Activated T-helper 17 cell treated with anti-CD3 and anti-CD28 coated beads, Interleukin-2, amount 50 U/mL, for 72 hours (primary cell): ENCODE data around the gene FXYD1. TPM values are rescaled to one million over a fixed set of nuclear protein-coding genes. Genes with fewer than 3 reads are reported as not detected.
A peak's percentile ranks its signal among the peaks of the same experiment; 100 is the strongest.

Experiments used
- ATAC-seq: fragments of 150-1000 bp; cut with Tn5 transposase; replicated peaks from 2 replicates; pipeline ENCODE4 v1.10.0; 2021; ENCODE audit warnings: mild to moderate bottlenecking, moderate library complexity
- H3K27ac Mint-ChIP-seq: one replicate; pipeline ENCODE4 v1.8.0; 2022; ENCODE audit warnings: mixed read lengths
- H3K27me3 Mint-ChIP-seq: one replicate; pipeline ENCODE4 v1.8.0; 2022; ENCODE audit warnings: mixed read lengths
- H3K36me3 Mint-ChIP-seq: one replicate; pipeline ENCODE4 v1.8.0; 2022; ENCODE audit warnings: low read depth, mild to moderate bottlenecking, mixed read lengths
- H3K4me1 Mint-ChIP-seq: one replicate; pipeline ENCODE4 v1.8.0; 2022; ENCODE audit warnings: mixed read lengths
- H3K4me3 Mint-ChIP-seq: one replicate; pipeline ENCODE4 v1.8.0; 2022; ENCODE audit warnings: mild to moderate bottlenecking, mixed read lengths
- H3K9me3 Mint-ChIP-seq: one replicate; pipeline ENCODE4 v1.8.0; 2022; ENCODE audit warnings: mixed read lengths
- total RNA-seq, 2 donors: library from RNA; stranded (reverse); gene quantifications; one replicate each; pipeline ENCODE4 v1.2.3, GENCODE V29; 2022

FXYD1 gene
- total RNA-seq, 2 donors from 2014 or later = 0.54 to 0.93 TPM

DNA sequence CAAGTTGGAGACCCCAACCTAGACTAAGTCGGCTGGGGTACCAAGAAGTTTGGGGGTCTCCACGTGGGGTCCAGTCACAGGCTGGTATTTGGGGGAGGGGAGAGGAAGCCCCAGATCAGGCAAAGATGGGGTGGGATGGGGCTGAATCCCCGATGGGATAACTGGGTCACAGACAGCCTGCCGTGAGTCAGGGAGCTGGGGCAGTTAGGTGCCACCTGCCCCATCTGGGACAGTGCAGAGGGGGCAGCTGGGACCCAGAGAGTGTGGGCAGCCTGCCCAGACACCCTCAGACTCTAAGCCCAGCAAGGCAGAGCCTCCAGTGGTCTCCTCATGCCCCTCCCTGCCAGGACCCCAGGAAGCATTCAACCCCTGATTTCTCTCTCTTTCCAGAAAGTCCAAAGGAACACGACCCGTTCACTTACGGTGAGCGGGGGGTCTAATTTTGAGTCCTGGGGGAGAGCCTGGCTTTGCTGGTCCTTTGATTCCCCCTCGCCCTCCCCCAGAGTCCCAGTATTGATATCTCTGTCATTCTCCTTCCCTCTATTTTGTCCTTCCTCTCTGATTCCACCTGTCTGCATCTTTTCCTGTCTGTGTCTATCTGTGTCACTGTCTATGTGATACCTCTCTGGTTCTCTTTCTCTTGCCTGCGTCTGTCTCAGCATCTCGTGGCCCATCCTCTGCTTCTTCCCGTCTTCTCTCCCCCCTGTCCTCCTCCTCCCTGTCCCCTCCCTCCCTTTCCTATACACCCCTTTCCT, 1.8 kb downstream of the FXYD1 start:
- no peaks in the 10 kb centered on the region for H3K9me3 Mint-ChIP-seq
- H3K4me3 Mint-ChIP-seq = peak overlapping the region; percentile 90
- H3K27me3 Mint-ChIP-seq = no peaks in the 10 kb centered on the region
- H3K36me3 Mint-ChIP-seq = no peaks in the 10 kb centered on the region
- peaks cover 22% of the 10 kb centered on the region for H3K4me1 Mint-ChIP-seq
- H3K27ac Mint-ChIP-seq = peak overlapping the region; percentile 51
- ATAC-seq = no peak

DNA sequence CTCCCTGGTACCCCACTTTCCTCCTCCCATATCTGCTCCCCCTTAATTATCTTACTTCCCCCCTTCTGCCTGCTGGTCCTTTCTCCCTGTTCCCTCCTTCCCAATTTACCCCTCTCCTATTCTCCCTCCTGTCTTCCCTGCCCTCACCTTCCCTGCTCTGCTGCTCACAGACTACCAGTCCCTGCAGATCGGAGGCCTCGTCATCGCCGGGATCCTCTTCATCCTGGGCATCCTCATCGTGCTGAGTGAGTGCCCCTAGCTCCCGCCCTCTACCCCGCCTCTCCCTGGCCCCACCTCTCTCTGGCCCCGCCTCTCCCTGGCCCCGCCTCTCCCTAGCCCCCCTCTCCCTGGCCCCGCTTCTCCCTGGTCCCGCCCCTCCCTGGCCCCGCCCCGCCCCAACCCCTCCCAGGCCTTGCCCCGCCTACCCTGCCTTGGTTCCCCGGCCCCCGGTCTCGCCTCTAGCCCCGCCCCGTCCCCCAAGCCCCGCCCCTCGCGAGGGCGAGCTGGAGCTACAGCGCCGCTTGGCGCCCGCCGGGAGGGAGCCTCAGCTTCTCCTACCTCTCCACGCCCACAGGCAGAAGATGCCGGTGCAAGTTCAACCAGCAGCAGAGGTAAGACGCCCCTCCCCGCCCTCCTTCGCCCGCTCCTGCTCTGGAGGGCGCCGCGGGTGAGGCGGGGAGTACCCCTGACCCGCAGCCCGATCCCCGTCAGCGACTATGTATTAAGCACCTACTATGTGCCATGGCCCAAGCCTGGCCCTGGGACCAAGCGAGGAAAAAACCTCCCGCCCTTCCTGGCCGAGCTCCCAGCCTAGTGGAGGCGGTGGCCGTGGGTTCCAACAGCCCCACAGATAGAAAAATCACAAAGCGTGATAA, 2.6 kb downstream of the FXYD1 start:
- H3K27ac Mint-ChIP-seq = peak overlapping the region; percentile 51

DNA sequence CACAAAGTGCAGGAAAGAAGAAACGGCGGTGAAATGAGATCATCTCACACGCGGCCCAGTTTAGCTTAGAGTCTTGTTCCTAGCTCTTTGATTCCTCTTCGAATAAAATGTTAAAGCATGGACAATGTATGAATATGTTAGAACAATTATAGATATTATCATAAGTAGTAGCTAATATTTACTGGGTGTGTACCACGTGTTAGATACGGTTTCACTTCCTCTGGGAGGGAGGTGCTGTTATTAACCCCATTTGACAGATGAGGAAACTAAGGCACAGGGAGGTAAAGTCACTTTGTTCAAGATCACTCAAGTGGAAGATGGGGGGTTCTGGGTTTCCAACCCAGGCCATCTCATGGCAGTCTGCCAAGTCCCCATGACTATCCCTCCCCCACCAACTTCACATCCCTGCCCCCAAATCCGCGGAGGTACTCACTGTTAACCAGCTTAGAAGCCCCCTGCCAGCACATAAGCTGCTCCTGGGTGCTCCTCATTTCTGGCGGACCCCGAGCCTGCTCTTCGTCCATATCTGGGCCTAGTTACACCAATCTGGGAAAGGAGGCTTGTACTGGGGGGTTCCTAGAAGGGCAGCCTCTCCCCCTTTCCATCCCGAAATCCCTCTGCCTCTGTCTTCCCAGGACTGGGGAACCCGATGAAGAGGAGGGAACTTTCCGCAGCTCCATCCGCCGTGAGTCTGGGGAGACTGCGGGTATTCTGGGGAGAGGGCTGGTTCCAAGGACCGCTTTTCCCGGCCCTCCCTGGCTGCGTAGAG, 3.4 kb downstream of the FXYD1 start:
- ATAC-seq = no peak
- no peaks in the 10 kb centered on the region for H3K27me3 Mint-ChIP-seq
- H3K27ac Mint-ChIP-seq = peak overlapping the region; percentile 51
- H3K36me3 Mint-ChIP-seq = no peaks in the 10 kb centered on the region
- H3K4me1 Mint-ChIP-seq = peaks cover 22% of the 10 kb centered on the region
- peak overlapping the region; percentile 90 for H3K4me3 Mint-ChIP-seq
- no peaks in the 10 kb centered on the region for H3K9me3 Mint-ChIP-seq

More for the DNA sequence above, 2.6 kb downstream of the FXYD1 start:
- no peaks in the 10 kb centered on the region for H3K9me3 Mint-ChIP-seq
- no peaks in the 10 kb centered on the region for H3K27me3 Mint-ChIP-seq
- peaks cover 22% of the 10 kb centered on the region for H3K4me1 Mint-ChIP-seq
- peak overlapping the region; percentile 90 for H3K4me3 Mint-ChIP-seq
- ATAC-seq = peak; percentile 90
- H3K36me3 Mint-ChIP-seq = no peaks in the 10 kb centered on the region

DNA sequence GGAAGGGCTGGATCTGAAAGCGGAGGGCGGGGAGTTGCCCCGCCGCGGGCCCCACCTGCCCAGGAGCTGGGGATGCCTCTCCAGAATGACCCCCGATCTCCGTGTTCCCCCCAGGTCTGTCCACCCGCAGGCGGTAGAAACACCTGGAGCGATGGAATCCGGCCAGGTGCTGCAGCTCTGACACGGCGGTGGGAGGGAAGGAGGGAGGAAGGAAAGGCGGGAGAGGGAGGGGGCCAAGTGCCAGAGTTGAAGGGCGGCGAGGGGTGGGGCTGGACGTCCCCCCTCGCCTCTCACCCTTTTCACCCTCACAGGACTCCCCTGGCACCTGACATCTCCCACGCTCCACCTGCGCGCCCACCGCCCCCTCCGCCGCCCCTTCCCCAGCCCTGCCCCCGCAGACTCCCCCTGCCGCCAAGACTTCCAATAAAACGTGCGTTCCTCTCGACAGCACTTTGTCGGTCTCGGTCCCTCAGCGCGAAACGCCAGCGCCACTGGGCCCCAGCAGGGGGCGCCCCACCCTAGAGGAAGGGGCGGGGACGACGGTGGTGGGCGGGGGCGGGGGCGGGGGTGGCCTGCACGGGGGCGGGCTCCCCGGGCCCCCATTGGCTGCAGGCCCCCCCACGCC, 4.1 kb downstream of the FXYD1 start:
- H3K36me3 Mint-ChIP-seq = no peaks in the 10 kb centered on the region
- no peaks in the 10 kb centered on the region for H3K27me3 Mint-ChIP-seq
- H3K4me3 Mint-ChIP-seq = peak overlapping the region; percentile 90
- no peak for ATAC-seq
- no peak overlapping the region for H3K27ac Mint-ChIP-seq
- peaks cover 22% of the 10 kb centered on the region for H3K4me1 Mint-ChIP-seq
- H3K9me3 Mint-ChIP-seq = no peaks in the 10 kb centered on the region

DNA sequence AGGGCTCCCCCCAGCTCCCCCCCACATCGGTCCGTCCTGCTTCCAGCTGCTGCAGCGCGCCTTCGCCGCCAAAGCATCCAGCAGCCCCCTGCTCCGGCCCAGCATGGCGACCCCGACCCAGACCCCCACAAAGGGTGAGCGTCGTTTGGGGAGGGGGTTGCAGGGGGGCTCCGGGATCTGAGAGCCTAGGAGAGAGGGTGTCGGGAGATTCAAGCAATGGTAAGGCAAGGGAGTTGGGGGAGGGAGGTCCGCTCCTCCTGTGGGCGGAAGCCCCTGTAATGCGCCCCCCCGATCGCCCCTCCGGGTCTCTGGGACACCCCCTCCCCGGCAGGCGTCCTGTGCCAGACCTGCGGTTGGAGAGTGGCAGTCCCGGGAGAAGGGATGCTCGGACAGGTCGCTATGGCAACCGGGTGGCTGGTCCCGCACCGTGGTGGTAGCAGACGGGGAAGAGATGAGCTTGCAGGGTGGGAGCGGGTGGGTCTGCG, 4.6 kb downstream of the FXYD1 start, which contains the start of gene FXYD7:
FXYD7 (plus strand) TSS at position 25 of the 485 bp plus-strand sequence; CDS start at position 104, 79 bp downstream.
- no peaks in the 10 kb centered on the region for H3K36me3 Mint-ChIP-seq
- H3K4me3 Mint-ChIP-seq = peak within 1 kb of the TSS; percentile 90
- H3K4me1 Mint-ChIP-seq = peaks cover 22% of the 10 kb centered on the region
- H3K27me3 Mint-ChIP-seq = no peaks in the 10 kb centered on the region
- peak within 1 kb of the TSS; percentile 5 for H3K27ac Mint-ChIP-seq
- no peak for ATAC-seq
- no peaks in the 10 kb centered on the region for H3K9me3 Mint-ChIP-seq

DNA sequence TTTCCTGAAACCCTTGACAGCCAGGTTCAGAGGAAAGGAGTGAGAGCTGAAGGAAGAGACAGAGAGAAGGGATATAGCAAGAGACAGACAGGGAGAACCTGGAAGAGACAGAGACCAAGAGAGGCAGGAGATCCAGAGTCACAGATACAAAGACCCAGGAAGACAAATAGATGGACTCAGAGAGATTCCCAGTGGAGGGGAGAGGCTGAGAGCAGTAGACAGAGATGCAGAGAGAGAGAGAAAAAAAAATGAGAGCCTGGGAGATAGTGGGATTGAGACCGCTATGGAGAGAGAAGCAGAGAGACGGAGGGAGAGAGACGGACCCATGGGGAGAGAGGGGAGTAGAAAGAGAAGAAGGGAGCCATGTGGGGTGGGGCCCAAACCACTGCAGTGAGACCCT, 5.2 kb downstream of the FXYD1 start:
- Mint-ChIP-seq H3K4me3 (no peak overlapping the region), H3K27me3 (no peaks in the 10 kb centered on the region), H3K9me3 (no peaks in the 10 kb centered on the region), H3K27ac (peak overlapping the region; percentile 5), H3K4me1 (peaks cover 22% of the 10 kb centered on the region), H3K36me3 (no peaks in the 10 kb centered on the region)
- no peak for ATAC-seq

DNA sequence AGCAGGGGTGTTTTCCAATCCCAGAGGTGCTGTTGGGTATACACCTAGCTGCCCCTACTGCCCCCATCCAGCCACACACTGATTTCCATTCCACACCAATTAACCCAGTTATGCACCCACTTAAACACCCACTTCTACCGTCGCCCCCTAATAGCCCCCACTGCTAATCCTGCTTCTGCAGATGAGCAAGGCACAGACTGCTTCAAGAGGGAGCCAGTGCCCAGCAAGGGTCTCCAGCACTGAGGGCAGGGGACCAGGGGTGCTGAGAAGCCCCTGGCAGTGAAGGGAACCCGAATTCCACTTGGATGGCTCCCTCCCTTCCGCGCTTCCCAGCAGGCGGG, 5.6 kb downstream of the FXYD1 start:
- Mint-ChIP-seq H3K27ac (peak overlapping the region; percentile 5), H3K9me3 (no peaks in the 10 kb centered on the region), H3K4me3 (no peak overlapping the region), H3K36me3 (no peaks in the 10 kb centered on the region), H3K27me3 (no peaks in the 10 kb centered on the region), H3K4me1 (peaks cover 22% of the 10 kb centered on the region)
- no peak for ATAC-seq

DNA sequence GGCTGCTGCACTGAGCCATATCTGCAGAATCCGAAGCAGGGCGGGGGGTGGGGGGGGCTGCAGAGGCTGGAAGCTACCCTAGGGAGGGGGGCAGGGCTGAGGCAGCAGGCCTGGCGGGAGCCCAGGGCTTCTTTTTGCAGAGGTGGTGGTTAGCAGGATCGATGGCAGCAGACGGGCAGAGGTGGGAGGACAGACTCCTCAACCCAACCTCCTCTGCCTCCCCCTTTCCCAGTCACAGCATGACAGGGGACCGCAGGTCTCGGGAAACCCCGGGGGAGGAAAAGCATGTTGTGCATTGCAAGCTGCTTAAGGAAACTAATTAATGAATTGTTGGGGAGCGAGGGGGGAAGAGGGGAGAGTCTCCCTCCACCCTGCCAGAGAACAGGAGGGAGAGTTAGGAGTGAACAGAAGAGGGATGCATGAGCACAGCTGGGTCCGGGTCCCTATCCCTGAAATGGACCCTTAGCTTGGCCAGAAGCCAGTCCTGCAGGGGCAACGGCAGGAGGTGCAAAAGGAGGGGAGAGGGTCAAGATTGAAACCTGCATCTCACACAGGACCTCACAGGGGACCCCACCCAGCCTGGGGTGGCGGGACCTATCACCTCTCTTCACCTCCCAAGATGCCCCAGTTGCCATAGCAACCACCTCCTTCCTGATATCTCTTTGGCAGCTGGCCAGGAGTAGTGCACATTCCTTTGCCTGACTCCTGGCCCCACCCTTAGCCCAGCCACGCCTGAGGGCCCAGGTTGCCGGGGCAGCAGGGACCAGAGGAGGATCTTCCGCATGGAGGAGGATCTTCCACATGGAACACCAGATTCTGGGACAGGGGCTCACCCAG, 6.2 kb downstream of the FXYD1 start:
- ATAC-seq = no peak

DNA sequence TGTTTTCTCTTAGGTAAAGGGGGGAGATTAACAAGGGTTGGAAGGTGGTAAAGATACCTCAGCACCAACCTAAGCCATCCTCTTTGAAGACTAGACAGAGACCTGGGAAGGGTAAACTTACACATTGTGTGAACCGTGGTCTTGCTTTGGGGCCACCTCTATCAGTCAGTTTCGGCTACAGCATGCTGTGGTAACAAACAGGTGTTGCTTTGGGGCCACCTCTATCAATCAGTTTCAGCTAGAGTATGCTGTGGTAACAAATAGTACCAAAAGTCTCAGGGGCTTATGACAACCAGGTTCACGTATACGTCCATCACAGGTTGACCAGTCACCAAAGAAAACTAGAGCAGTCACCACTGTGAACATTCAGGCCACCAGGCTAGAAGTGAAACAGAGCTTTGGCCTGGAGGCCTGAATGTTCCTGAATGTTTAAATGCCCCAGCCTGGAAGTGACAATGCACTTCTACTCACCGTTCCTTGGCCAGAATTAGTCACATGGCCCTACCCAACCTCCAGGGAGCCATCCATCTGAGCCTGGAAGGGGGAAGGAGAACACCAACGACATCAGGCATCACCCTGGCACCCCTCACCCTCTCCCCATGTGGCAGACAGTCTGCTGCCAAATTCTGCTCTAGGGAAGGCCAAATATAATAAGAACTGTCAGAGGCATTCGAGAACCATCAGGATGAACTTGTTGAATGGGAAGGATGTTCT, 8.3 kb downstream of the FXYD1 start:
- Mint-ChIP-seq H3K4me3 (no peak overlapping the region), H3K27me3 (no peaks in the 10 kb centered on the region), H3K4me1 (peaks cover 17% of the 10 kb centered on the region), H3K27ac (peak overlapping the region; percentile 75), H3K36me3 (no peaks in the 10 kb centered on the region), H3K9me3 (no peaks in the 10 kb centered on the region)
- no peak for ATAC-seq

More for the DNA sequence above, 6.2 kb downstream of the FXYD1 start:
- H3K27ac Mint-ChIP-seq = no peak overlapping the region
- no peaks in the 10 kb centered on the region for H3K36me3 Mint-ChIP-seq
- H3K4me3 Mint-ChIP-seq = no peak overlapping the region
- peaks cover 22% of the 10 kb centered on the region for H3K4me1 Mint-ChIP-seq
- H3K27me3 Mint-ChIP-seq = no peaks in the 10 kb centered on the region
- no peaks in the 10 kb centered on the region for H3K9me3 Mint-ChIP-seq

DNA sequence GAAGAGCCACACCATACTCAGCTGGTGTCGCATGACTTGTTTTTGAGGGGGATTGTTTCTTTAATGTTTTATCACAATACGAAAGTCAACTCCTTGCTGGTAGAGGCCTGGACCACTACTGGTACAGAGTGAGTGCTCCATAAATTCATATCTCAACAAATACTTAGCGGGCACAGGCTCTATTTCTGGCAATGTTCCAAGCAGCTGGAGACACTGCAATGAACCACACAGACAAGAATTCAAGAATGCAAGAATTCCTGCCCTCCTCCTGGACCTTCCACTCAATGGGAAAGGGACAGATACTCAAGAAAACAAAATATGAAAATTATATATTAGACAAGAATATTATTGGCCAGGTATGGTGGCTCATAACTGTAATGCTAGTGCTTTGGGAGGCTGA, 10.8 kb downstream of the FXYD1 start:
- H3K4me3 Mint-ChIP-seq = no peak overlapping the region
- ATAC-seq = no peak
- H3K9me3 Mint-ChIP-seq = no peaks in the 10 kb centered on the region
- no peak overlapping the region for H3K27ac Mint-ChIP-seq
- no peaks in the 10 kb centered on the region for H3K27me3 Mint-ChIP-seq
- H3K36me3 Mint-ChIP-seq = no peaks in the 10 kb centered on the region
- peaks cover 18% of the 10 kb centered on the region for H3K4me1 Mint-ChIP-seq

DNA sequence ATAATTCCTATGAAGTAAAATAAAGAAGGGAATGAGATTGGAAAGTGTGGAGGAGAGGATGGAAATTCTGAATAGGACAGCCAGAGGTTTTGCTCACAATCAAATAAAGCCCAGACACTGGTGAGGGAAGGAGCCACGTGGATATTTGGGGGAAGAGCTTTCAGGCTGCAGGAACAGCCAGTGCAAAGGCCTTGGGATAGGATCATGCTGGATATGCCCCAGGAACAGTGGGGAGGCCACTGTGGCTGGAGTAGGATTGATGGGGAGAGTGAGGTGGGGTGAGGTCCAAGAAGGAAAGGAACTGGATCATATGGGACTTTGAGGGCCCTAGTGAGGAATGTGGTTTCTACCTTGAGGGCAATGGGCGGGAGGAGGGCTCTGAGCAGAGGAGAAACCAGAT, 11.8 kb downstream of the FXYD1 start:
- Mint-ChIP-seq H3K4me3 (no peak overlapping the region), H3K27ac (peak overlapping the region; percentile 75), H3K27me3 (no peaks in the 10 kb centered on the region), H3K4me1 (peaks cover 18% of the 10 kb centered on the region), H3K36me3 (peaks cover 10% of the 10 kb centered on the region), H3K9me3 (no peaks in the 10 kb centered on the region)
- ATAC-seq = no peak

DNA sequence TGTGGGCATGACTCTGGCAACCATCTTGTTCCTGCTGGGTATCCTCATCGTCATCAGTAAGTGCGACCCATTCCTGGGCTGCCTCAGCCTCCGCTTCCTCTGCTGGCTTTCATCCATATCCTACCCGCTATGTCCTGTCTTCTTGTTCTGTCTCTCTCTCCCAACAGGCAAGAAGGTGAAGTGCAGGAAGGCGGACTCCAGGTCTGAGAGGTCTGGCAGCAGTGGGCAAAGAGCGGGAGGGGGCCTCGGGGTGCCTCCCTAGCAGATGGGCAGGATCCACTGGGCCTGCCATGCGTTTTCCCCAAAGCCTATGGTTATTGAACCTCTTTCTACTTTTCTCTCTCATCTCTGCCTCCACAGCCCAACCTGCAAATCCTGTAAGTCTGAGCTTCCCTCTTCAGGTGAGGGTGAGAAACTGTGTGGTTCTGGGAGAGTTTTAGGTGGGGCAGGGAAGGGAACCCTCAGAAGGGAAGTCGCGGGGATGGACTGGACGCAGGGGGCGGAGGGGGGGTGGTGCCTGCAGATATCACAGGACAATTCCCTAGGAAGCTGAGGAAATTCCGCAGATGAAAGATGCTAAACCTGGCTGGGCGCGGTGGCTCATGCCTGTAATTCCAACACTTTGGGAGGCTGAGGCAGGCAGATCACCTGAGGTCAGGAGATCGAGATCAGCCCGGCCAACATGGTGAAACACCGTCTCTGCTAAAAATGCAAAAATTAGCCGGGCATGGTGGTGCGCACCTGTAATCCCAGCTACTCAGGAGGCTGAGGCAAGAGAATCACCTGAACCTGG, 12.8 kb downstream of the FXYD1 start:
- Mint-ChIP-seq H3K4me3 (peak overlapping the region; percentile 33), H3K36me3 (peaks cover 20% of the 10 kb centered on the region), H3K27ac (no peak overlapping the region), H3K27me3 (no peaks in the 10 kb centered on the region), H3K4me1 (peaks cover 22% of the 10 kb centered on the region), H3K9me3 (no peaks in the 10 kb centered on the region)
- no peak for ATAC-seq
